HL-60 (cell line): ENCODE measurements around the gene BPIFA3.

Experiments used
- DNase-seq, 2 experiments: peaks; one replicate each; pipeline ENCODE4 v3.0.0-alpha.2; 2010 to 2020; ENCODE audit warnings: low read depth in 1 of 2, low spot score in 1 of 2
- H3K27ac ChIP-seq: fragments of 250-450 bp; sonication (Bioruptor Pico); replicated peaks from 2 replicates; pipeline ENCODE4 v1.5.1; 2020; ENCODE audit warnings: mild to moderate bottlenecking, moderate library complexity
- H3K27me3 ChIP-seq: fragments of 250-450 bp; sonication (Bioruptor Pico); 2 replicates; pipeline ENCODE4 v1.5.1; 2021; ENCODE audit warnings: mild to moderate bottlenecking, moderate library complexity; ENCODE audit not compliant: insufficient read depth, poor library complexity, severe bottlenecking
- H3K4me3 ChIP-seq: replicated peaks from 2 replicates; pipeline ENCODE4 v1.5.1; 2011; ENCODE audit warnings: mild to moderate bottlenecking, control low read depth, low read length; ENCODE audit not compliant: insufficient read depth
- GABPA ChIP-seq: IDR thresholded peaks from 2 replicates; pipeline ENCODE4 v1.6.1; 2012; ENCODE audit warnings: low read depth
- POLR2AphosphoS5 ChIP-seq: IDR thresholded peaks from 2 replicates; pipeline ENCODE4 v1.6.1; 2012; ENCODE audit warnings: low read depth
- SPI1 ChIP-seq: IDR thresholded peaks from 2 replicates; pipeline ENCODE4 v1.6.1; 2012; ENCODE audit warnings: low read depth, mild to moderate bottlenecking, borderline replicate concordance
- TF ChIP-seq, protein P1 (sequence below): IDR thresholded peaks from 2 replicates; pipeline ENCODE4 v1.6.1; 2012; ENCODE audit warnings: low read depth; ENCODE audit not compliant: insufficient replicate concordance
- TF ChIP-seq, protein P2 (sequence below): IDR thresholded peaks from one replicate; pipeline ENCODE4 v1.5.1; 2011; ENCODE audit warnings: low read length, control low read depth, inconsistent platforms; ENCODE audit not compliant: insufficient read depth

Gene BPIFA3

DNA sequence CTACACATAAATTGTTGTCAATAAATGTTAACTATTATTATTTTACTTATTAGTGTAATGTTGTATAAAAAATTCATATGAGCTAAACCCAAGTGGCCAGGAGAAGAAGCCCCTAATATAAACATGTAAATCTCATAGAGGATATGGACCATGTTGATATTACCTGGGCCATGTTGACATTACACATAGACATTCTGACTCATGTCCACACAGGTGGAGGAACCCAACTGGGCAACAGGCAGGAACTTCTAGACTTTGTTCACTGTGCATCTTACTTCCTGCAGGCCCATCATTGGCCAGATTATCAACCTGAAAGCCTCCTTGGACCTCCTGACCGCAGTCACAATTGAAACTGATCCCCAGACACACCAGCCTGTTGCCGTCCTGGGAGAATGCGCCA, 42.0 kb upstream of the BPIFA3 start:
- H3K27ac ChIP-seq, result no peak overlapping the region
- TF ChIP-seq SPI1, result no peak
- TF ChIP-seq, protein P1, sequence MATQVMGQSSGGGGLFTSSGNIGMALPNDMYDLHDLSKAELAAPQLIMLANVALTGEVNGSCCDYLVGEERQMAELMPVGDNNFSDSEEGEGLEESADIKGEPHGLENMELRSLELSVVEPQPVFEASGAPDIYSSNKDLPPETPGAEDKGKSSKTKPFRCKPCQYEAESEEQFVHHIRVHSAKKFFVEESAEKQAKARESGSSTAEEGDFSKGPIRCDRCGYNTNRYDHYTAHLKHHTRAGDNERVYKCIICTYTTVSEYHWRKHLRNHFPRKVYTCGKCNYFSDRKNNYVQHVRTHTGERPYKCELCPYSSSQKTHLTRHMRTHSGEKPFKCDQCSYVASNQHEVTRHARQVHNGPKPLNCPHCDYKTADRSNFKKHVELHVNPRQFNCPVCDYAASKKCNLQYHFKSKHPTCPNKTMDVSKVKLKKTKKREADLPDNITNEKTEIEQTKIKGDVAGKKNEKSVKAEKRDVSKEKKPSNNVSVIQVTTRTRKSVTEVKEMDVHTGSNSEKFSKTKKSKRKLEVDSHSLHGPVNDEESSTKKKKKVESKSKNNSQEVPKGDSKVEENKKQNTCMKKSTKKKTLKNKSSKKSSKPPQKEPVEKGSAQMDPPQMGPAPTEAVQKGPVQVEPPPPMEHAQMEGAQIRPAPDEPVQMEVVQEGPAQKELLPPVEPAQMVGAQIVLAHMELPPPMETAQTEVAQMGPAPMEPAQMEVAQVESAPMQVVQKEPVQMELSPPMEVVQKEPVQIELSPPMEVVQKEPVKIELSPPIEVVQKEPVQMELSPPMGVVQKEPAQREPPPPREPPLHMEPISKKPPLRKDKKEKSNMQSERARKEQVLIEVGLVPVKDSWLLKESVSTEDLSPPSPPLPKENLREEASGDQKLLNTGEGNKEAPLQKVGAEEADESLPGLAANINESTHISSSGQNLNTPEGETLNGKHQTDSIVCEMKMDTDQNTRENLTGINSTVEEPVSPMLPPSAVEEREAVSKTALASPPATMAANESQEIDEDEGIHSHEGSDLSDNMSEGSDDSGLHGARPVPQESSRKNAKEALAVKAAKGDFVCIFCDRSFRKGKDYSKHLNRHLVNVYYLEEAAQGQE, result no peak
- TF ChIP-seq GABPA, result no peak
- TF ChIP-seq, protein P2, sequence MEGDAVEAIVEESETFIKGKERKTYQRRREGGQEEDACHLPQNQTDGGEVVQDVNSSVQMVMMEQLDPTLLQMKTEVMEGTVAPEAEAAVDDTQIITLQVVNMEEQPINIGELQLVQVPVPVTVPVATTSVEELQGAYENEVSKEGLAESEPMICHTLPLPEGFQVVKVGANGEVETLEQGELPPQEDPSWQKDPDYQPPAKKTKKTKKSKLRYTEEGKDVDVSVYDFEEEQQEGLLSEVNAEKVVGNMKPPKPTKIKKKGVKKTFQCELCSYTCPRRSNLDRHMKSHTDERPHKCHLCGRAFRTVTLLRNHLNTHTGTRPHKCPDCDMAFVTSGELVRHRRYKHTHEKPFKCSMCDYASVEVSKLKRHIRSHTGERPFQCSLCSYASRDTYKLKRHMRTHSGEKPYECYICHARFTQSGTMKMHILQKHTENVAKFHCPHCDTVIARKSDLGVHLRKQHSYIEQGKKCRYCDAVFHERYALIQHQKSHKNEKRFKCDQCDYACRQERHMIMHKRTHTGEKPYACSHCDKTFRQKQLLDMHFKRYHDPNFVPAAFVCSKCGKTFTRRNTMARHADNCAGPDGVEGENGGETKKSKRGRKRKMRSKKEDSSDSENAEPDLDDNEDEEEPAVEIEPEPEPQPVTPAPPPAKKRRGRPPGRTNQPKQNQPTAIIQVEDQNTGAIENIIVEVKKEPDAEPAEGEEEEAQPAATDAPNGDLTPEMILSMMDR, result no peak
- TF ChIP-seq POLR2AphosphoS5, result no peak
- no peak for DNase-seq
- H3K4me3 ChIP-seq, result no peak overlapping the region
- no peaks in the 10 kb centered on the region for H3K27me3 ChIP-seq

DNA sequence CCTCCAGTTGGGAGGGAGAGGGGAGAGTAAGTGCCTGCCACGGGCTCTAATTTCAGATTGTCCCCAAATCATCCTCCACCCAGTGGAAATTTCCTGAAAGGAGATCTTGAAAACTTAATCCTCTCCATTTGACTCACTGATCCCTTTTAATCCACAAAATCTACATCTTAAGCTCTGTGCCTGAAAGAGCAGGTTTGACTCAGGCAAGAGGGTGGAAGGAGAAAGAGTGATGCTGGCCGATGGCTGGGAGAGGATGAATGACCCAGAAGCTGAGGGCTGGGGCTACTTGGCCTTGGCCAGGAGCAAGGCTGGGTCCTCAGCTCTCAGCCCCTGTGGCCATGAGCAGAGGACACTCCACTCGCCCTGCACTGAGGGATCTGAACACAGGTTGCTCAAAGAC, 41.1 kb upstream of the BPIFA3 start:
- DNase-seq, result no peak
- no peak for TF ChIP-seq SPI1
- TF ChIP-seq, protein P1, result no peak
- TF ChIP-seq, protein P2, result no peak
- no peak overlapping the region for H3K27ac ChIP-seq

DNA sequence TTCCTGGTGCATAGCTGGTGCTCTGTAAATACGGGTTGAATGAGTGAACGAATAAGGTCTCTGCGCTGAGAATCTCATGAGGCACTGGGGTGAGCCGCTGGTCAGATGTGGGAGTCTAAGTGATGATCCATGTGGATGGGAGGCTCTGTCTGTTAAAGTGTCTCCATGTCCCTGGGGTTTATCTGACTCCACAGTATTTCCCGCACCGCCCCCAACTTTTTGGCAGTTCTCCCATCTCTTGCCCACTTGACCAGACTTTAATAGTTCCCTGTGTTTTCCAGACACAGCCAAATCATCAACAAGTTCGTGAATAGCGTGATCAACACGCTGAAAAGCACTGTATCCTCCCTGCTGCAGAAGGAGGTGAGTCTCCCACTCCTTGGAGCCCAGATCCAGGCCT, 39.3 kb upstream of the BPIFA3 start:
- TF ChIP-seq, protein P2, result no peak
- TF ChIP-seq, protein P1, result no peak
- TF ChIP-seq GABPA, result no peak
- TF ChIP-seq POLR2AphosphoS5, result no peak
- TF ChIP-seq SPI1, result no peak

More for the DNA sequence above, 41.1 kb upstream of the BPIFA3 start:
- Histone ChIP-seq H3K4me3 (no peak overlapping the region), H3K27me3 (no peaks in the 10 kb centered on the region)

More for the DNA sequence above, 39.3 kb upstream of the BPIFA3 start:
- Histone ChIP-seq H3K27me3 (no peaks in the 10 kb centered on the region), H3K27ac (no peak overlapping the region), H3K4me3 (no peak overlapping the region)
- DNase-seq, result no peak
